H1 (cell line): Measurements from ENCODE around the gene UBE2F. TPM values are rescaled to one million over a fixed set of nuclear protein-coding genes. Genes with fewer than 3 reads are reported as not detected.
"Not testable (repeated sequence)": the region's sequence is repeated elsewhere in the genome, so short reads cannot be mapped to it uniquely, and the experiment has no call there.

Experiments used
- CTCF ChIA-PET: fragments of 300-600 bp; sonication (Branson Sonifier 250); formaldehyde crosslinking; loops from one replicate; lab custom pipeline; 2021; ENCODE audit not compliant: partially characterized antibody; lab: Charles Lee
- POLR2A ChIA-PET: fragments of 300-600 bp; sonication (Branson Sonifier 250); formaldehyde crosslinking; loops from one replicate; lab custom pipeline; 2021; ENCODE audit warnings: inconsistent platforms; ENCODE audit not compliant: partially characterized antibody; lab: Charles Lee
- DNase-seq, 2 experiments: peaks; one replicate each; pipeline versions ENCODE4 v3.0.0 to v3.0.0-alpha.2; 2010 to 2022; ENCODE audit warnings: low spot score in 2 of 2, low read depth in 1 of 2, mixed read lengths in 1 of 2
- FAIRE-seq: peaks from 2 replicates; lab custom pipeline; 2011; peaks lifted over from hg19 to GRCh38; lab: Jason Lieb, UNC
- H2AFZ ChIP-seq: 2 replicates; pipeline ENCODE4 v1.8.1; 2012; ENCODE audit warnings: low read length, inconsistent platforms
- H2AK5ac ChIP-seq: 2 replicates; pipeline ENCODE4 v1.6.1; 2013; ENCODE audit warnings: low read depth, low read length
- H2BK120ac ChIP-seq: replicated peaks from 2 replicates; pipeline ENCODE3; 2013; ENCODE audit warnings: low read depth, low read length, inconsistent platforms
- H2BK12ac ChIP-seq: 2 replicates; pipeline ENCODE4 v1.6.1; 2013; ENCODE audit warnings: low read depth, low read length
- H2BK15ac ChIP-seq: 2 replicates; pipeline ENCODE4 v1.6.1; 2013; ENCODE audit warnings: low read length
- H2BK20ac ChIP-seq: 2 replicates; pipeline ENCODE4 v1.6.1; 2013; ENCODE audit warnings: low read length
- H2BK5ac ChIP-seq: 2 replicates; pipeline ENCODE4 v1.6.1; 2013; ENCODE audit warnings: low read depth, low read length
- H3K14ac ChIP-seq: 2 replicates; pipeline ENCODE4 v1.6.1; 2013; ENCODE audit warnings: inconsistent platforms; ENCODE audit not compliant: insufficient read length
- H3K18ac ChIP-seq: 2 replicates; pipeline ENCODE4 v1.6.1; 2013; ENCODE audit warnings: low read length; ENCODE audit errors: extremely low read depth
- H3K23ac ChIP-seq: 2 replicates; pipeline ENCODE4 v1.6.1; 2013; ENCODE audit warnings: inconsistent platforms; ENCODE audit not compliant: insufficient read length
- H3K23me2 ChIP-seq: 2 replicates; pipeline ENCODE4 v1.6.1; 2013; ENCODE audit warnings: low read depth, low read length
- H3K27ac ChIP-seq: 2 replicates; pipeline ENCODE4 v1.6.1; 2011; ENCODE audit warnings: low read depth, low read length, inconsistent platforms
- H3K27me3 ChIP-seq, 4 experiments: replicated peaks in 1 of 4; 1 replicate in 1 of 4; 2 replicates in 3 of 4; pipeline versions ENCODE4 v1.6.1 to v1.8.1; 2011 to 2013; ENCODE audit warnings: low read length in 3 of 4, mild to moderate bottlenecking in 3 of 4, inconsistent platforms in 2 of 4, mixed read lengths in 2 of 4, moderate library complexity in 1 of 4; ENCODE audit not compliant: control insufficient read depth in 3 of 4, insufficient read depth in 3 of 4; ENCODE audit errors: extremely low read depth in 1 of 4
- H3K36me3 ChIP-seq, 4 experiments: 2 replicates each; pipeline versions ENCODE4 v1.6.1 to v1.8.1; 2011 to 2013; ENCODE audit warnings: mild to moderate bottlenecking in 4 of 4, low read length in 3 of 4, moderate library complexity in 2 of 4, control low read depth in 1 of 4, inconsistent platforms in 1 of 4; ENCODE audit not compliant: insufficient read depth in 4 of 4, control insufficient read depth in 2 of 4
- H3K4ac ChIP-seq: replicated peaks from 2 replicates; pipeline ENCODE3; 2013; ENCODE audit warnings: low read length, low read depth, mixed read lengths, inconsistent platforms; ENCODE audit not compliant: insufficient read length
- H3K4me1 ChIP-seq, 4 experiments: replicated peaks in 1 of 4; 1 replicate in 1 of 4; 2 replicates in 3 of 4; pipeline versions ENCODE4 v1.6.1 to v1.8.1; 2011 to 2013; ENCODE audit warnings: low read length in 3 of 4, inconsistent platforms in 2 of 4, mixed read lengths in 1 of 4; ENCODE audit not compliant: insufficient read depth in 4 of 4, control insufficient read depth in 3 of 4
- H3K4me2 ChIP-seq, 2 experiments: 2 replicates each; pipeline versions ENCODE4 v1.6.1 to v1.8.1; 2011 to 2013; ENCODE audit warnings: low read depth in 2 of 2, low read length in 2 of 2, control low read depth in 1 of 2, inconsistent platforms in 1 of 2, mild to moderate bottlenecking in 1 of 2; ENCODE audit not compliant: insufficient read depth in 1 of 2
- H3K4me3 ChIP-seq, 4 experiments: fragments of 200-600, 300-600 bp in 1 of 4; sonication (generic), shearing (Covaris generic), sonication (Bioruptor Twin) in 1 of 4; 2 replicates each; pipeline versions ENCODE4 v1.5.1 to v1.8.1; 2011 to 2016; ENCODE audit warnings: low read length in 4 of 4, low read depth in 3 of 4, control low read depth in 2 of 4, inconsistent platforms in 2 of 4, mild to moderate bottlenecking in 2 of 4, mixed read lengths in 1 of 4, moderate library complexity in 1 of 4; ENCODE audit not compliant: insufficient read depth in 2 of 4; ENCODE audit errors: extremely low read depth in 1 of 4
- H3K56ac ChIP-seq: replicated peaks from 2 replicates; pipeline ENCODE3; 2013; ENCODE audit warnings: low read depth, mild to moderate bottlenecking, mixed read lengths, low read length, inconsistent platforms; ENCODE audit not compliant: insufficient read length
- H3K79me1 ChIP-seq: 2 replicates; pipeline ENCODE4 v1.6.1; 2013; ENCODE audit warnings: low read depth, low read length, control low read depth
- H3K79me2 ChIP-seq, 2 experiments: 2 replicates each; pipeline versions ENCODE4 v1.6.1 to v1.8.1; 2012 to 2013; ENCODE audit warnings: low read length in 2 of 2, mild to moderate bottlenecking in 2 of 2, inconsistent platforms in 1 of 2; ENCODE audit not compliant: insufficient read depth in 2 of 2, control insufficient read depth in 1 of 2
- H3K9ac ChIP-seq, 4 experiments: replicated peaks in 1 of 4; 1 replicate in 1 of 4; 2 replicates in 3 of 4; pipeline versions ENCODE4 v1.6.1 to v1.8.1; 2011 to 2013; ENCODE audit warnings: low read depth in 3 of 4, low read length in 3 of 4, control low read depth in 2 of 4, mild to moderate bottlenecking in 2 of 4, moderate library complexity in 2 of 4, inconsistent platforms in 1 of 4; ENCODE audit errors: extremely low read depth in 1 of 4
- H3K9me3 ChIP-seq, 2 experiments: 2 replicates each; pipeline versions ENCODE4 v1.6.1 to v1.8.1; 2012 to 2013; ENCODE audit warnings: mild to moderate bottlenecking in 2 of 2, moderate library complexity in 2 of 2, control low read depth in 1 of 2, inconsistent platforms in 1 of 2, low read depth in 1 of 2, low read length in 1 of 2, mixed read lengths in 1 of 2; ENCODE audit not compliant: insufficient read depth in 2 of 2
- H4K20me1 ChIP-seq, 2 experiments: replicated peaks in 1 of 2; 2 replicates each; pipeline versions ENCODE3 to v1.8.1; 2011 to 2013; ENCODE audit warnings: inconsistent platforms in 2 of 2, low read length in 2 of 2, mild to moderate bottlenecking in 1 of 2; ENCODE audit not compliant: insufficient read depth in 2 of 2, control insufficient read depth in 1 of 2
- H4K5ac ChIP-seq: 2 replicates; pipeline ENCODE4 v1.6.1; 2013; ENCODE audit warnings: low read length, low read depth, mixed read lengths, inconsistent platforms; ENCODE audit not compliant: insufficient read length
- H4K8ac ChIP-seq: 2 replicates; pipeline ENCODE4 v1.8.0; 2013; ENCODE audit warnings: mild to moderate bottlenecking, moderate library complexity, low read length, inconsistent platforms; ENCODE audit not compliant: insufficient read depth; ENCODE audit errors: extremely low read depth
- H4K91ac ChIP-seq: replicated peaks from 2 replicates; pipeline ENCODE3; 2013; ENCODE audit warnings: low read length, mixed read lengths, inconsistent platforms; ENCODE audit not compliant: insufficient read length
- WGBS, 2 experiments: shearing (Covaris generic) in 1 of 2; methylation state at CpG; one replicate each; pipeline versions ENCODE4 v1.1.6 to v1.1.7; 2013 to 2015; ENCODE audit warnings: low lambda C conversion rate in 2 of 2, mixed read lengths in 2 of 2, inconsistent platforms in 1 of 2, low coverage in 1 of 2, missing lambda C conversion rate in 1 of 2; ENCODE audit not compliant: insufficient replicate concordance in 2 of 2, insufficient coverage in 1 of 2, insufficient read length in 1 of 2; ENCODE audit errors: extremely low coverage in 1 of 2, missing lambda C conversion rate in 1 of 2; 5-methylcytosine and 5-hydroxymethylcytosine counted together
- polyA plus RNA-seq, 7 experiments: library from polyadenylated mRNA; depleted of rRNA in 3 of 7; stranded (reverse) in 5 of 7; unstranded in 2 of 7; fragments of >200 nt in 5 of 7; fragments of 200-250 nt in 2 of 7; gene quantifications; 1 replicate in 5 of 7; 2 replicates in 1 of 7; 4 replicates in 1 of 7; pipeline versions ENCODE4 v1.2.1 to v1.2.3, GENCODE V29; 2011 to 2013; ENCODE audit warnings: missing spikeins in 2 of 7, mixed read lengths in 2 of 7
- total RNA-seq: library from RNA; stranded (reverse); fragmentation: NEBNext Ultra II Directional; extraction: Animal tissue kit (Norgen Biotek cat#: 25700); gene quantifications from 2 replicates; pipeline ENCODE4 v1.2.1, GENCODE V29; 2021

Gene UBE2F
- total and polyA plus RNA-seq, 2 of the 8 experiments (the other 6 are each of a cell fraction or from before 2014, with no cell fraction given) = 43.3 to 59.8 TPM

GRCh38 chr2:238033991-238034390 lies 67.2 kb downstream of the UBE2F start:
- not testable (repeated sequence) for H3K9me3 ChIP-seq, H3K4me2 ChIP-seq, H3K4me3 ChIP-seq, H4K91ac ChIP-seq, H3K23ac ChIP-seq, H3K23me2 ChIP-seq, H2BK20ac ChIP-seq, H3K9ac ChIP-seq, H3K18ac ChIP-seq, H4K20me1 ChIP-seq, H4K8ac ChIP-seq, H2AK5ac ChIP-seq, FAIRE-seq, H3K14ac ChIP-seq, H3K79me1 ChIP-seq, H3K27ac ChIP-seq, H3K4me1 ChIP-seq, H2BK120ac ChIP-seq, H4K5ac ChIP-seq, H3K79me2 ChIP-seq, H2BK5ac ChIP-seq, H2BK15ac ChIP-seq, H3K27me3 ChIP-seq, H2BK12ac ChIP-seq, H3K4ac ChIP-seq, H3K56ac ChIP-seq, DNase-seq, H2AFZ ChIP-seq
- ChIA-PET POLR2A (interaction anchor here (1.3 kb wide), 1 partner anchor 9 kb away, joined by 3 read pairs; no protein-coding TSS in a partner anchor), CTCF (interaction anchor here (0.6 to 1.0 kb wide), 3 partner anchors 21 to 105 kb away, joined by 3 to 4 read pairs (median 3); no protein-coding TSS in a partner anchor)
- WGBS, 2 experiments = 96% methylated on average over 9 of the region's 9 CpGs; no CpG with 5 or more reads in 1 of the 2 experiments
- H3K36me3 ChIP-seq = peaks cover 4 to 14% (median 6%) of the 10 kb centered on the region in 4 experiments; a peak in 6 of 8 replicates
